Measurements from ENCODE around the gene HEPN1.

HEPN1 gene

GRCh38 chr11:124899383-124900145, 19.5 kb upstream of the HEPN1 start:
- no peak overlapping the region for H3K4me3 ChIP-seq (ENCODE audit: low read depth, low read length)
- TF ChIP-seq CTCF (IDR thresholded peaks at IDR 0.05; ENCODE audit: low read depth, low read length), result no peak

GRCh38 chr11:124900464-124900863, 18.6 kb upstream of the HEPN1 start:
- H3K4me3 ChIP-seq (ENCODE audit: low read depth, low read length), result peak overlapping the region; percentile 37
- TF ChIP-seq CTCF (IDR thresholded peaks at IDR 0.05; ENCODE audit: low read depth, low read length), result no peak

GRCh38 chr11:124902616-124903015, 16.4 kb upstream of the HEPN1 start:
- no peak overlapping the region for H3K4me3 ChIP-seq (ENCODE audit: low read depth, low read length)
- no peak for TF ChIP-seq CTCF (IDR thresholded peaks at IDR 0.05; ENCODE audit: low read depth, low read length)

- H3K4me3 ChIP-seq (ENCODE audit: low read depth, low read length), result no peak overlapping the region
- TF ChIP-seq CTCF (IDR thresholded peaks at IDR 0.05; ENCODE audit: low read depth, low read length), result no peak
These were observed 3.3 kb upstream of the HEPN1 start for GRCh38 chr11:124915541-124916369.

- no peak for TF ChIP-seq CTCF (IDR thresholded peaks at IDR 0.05; ENCODE audit: low read depth, low read length)
These were observed 2.7 kb upstream of the HEPN1 start for GRCh38 chr11:124916370-124916710.

GRCh38 chr11:124917115-124917637, 1.9 kb upstream of the HEPN1 start:
- no peak for TF ChIP-seq CTCF (IDR thresholded peaks at IDR 0.05; ENCODE audit: low read depth, low read length)

More at GRCh38 chr11:124916370-124916710, 2.7 kb upstream of the HEPN1 start:
- no peak overlapping the region for H3K4me3 ChIP-seq (ENCODE audit: low read depth, low read length)

GRCh38 chr11:124919898-124920297, 848 bp downstream of the HEPN1 start:
- no peak overlapping the region for H3K4me3 ChIP-seq (ENCODE audit: low read depth, low read length)
- no peak for TF ChIP-seq CTCF (IDR thresholded peaks at IDR 0.05; ENCODE audit: low read depth, low read length)

More at GRCh38 chr11:124917115-124917637, 1.9 kb upstream of the HEPN1 start:
- H3K4me3 ChIP-seq (ENCODE audit: low read depth, low read length), result no peak overlapping the region
